Eye (tissue), 1 donor: Measurements from ENCODE around the gene PAPSS1.
"Not testable (repeated sequence)": the region's sequence is repeated elsewhere in the genome, so short reads cannot be mapped to it uniquely, and the experiment has no call there.

Source experiments
- DNase-seq: peaks from one replicate; pipeline ENCODE4 v3.0.0-alpha.2; 2015

Gene PAPSS1

DNA sequence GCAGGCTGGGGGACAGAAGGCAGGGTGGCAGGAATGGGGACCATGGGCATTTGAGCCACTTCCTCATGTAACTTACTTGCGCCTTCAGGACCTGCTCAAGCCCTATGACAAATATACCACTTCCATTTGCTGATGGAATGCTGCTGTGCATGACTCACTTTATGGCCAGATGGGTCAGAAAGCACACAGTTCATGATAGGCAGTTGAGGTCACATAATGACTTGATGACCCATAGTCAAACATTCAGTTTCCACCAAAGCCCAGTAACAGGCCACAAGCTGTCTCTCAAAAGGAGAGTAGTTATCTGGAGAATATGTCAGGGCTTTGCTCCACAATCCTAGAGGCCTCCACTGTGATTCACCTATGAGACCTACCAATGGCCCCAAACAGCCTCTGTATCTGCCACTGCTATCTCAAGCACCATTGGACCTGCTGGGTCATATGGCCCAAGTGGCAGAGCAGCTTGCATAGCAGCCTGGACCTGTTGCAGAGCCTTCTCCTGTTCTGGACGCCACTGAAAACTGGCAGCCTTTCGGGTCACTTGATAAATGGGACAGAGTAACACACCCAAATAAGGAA, 5.3 kb upstream of the PAPSS1 start:
- DNase-seq = no peak

GRCh38 chr4:107723331-107723730, 3.3 kb upstream of the PAPSS1 start:
- not testable (repeated sequence) for DNase-seq

GRCh38 chr4:107721436-107722100, 1.5 kb upstream of the PAPSS1 start:
- peak; percentile 43 for DNase-seq

GRCh38 chr4:107719207-107719921, 670 bp downstream of the PAPSS1 start:
- no peak for DNase-seq

DNA sequence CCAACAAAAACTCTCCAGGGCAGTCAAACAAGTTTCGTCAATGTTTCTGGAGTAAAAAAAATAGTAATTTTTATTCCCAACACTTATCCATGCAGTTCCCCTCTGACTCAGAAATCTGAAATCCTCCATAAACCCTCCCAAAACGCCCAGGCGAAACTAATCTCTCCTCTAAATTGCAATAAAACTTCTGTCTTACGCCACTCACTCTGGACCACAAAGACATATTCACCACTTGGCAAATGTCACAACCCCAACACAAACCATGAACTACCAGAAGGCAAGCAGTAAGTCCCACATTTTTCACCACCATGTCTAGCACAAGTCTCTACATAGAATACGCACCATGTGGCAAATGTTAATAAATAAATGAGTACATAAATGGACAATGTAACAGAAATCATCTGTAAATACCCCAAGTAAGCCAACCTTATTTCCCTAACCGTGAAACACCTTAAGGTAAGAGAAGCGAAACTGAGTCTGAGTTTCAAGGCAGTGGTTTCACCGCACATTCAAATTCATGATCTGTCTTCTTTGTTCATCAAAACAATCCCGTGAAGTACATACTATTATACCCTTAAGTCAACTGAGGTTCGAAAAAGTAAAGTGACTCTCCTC, 1.6 kb downstream of the PAPSS1 start:
- DNase-seq = peak; percentile 22

DNA sequence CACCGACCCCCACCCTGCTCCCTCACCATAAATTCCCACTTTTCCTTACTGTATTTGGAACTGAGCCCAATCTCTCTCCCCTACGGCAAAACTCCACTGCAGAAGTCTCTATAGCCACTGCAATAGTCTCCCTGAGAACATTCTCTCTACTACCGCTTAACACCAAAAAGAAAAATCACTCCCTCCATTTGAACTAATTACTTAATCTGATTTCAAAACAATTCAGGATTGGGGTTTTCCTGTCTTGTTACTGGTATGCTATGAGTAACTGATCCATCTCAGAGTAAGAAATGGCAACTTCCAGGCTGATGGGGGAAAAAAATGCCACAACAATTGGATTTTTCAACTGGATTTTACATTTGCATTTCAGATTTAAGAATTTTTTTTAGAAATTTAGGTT, 5.8 kb downstream of the PAPSS1 start:
- DNase-seq = no peak

DNA sequence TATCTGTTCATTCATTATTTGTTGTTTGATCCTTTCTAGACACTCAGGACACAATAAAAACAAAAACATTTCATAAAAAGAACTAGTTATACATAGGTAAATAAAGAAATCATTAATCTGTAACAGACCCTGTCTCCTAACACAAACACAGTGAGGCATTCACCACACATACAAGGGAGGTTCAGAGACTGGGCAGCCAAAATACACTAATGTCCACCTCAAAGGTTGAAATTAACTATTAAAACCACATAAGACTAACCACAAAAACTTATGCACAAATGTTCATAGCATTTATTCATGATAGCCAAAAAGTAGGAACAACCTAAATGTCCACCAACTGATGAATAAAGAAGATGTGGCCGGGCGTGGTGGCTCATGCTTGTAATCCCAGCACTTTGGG, 7.8 kb downstream of the PAPSS1 start:
- DNase-seq = no peak

GRCh38 chr4:107711831-107712230, 8.2 kb downstream of the PAPSS1 start:
- no peak for DNase-seq

GRCh38 chr4:107710493-107711459, 9.3 kb downstream of the PAPSS1 start:
- DNase-seq = no peak

- no peak for DNase-seq
Observed at GRCh38 chr4:107709916-107710315, 10.1 kb downstream of the PAPSS1 start.

DNA sequence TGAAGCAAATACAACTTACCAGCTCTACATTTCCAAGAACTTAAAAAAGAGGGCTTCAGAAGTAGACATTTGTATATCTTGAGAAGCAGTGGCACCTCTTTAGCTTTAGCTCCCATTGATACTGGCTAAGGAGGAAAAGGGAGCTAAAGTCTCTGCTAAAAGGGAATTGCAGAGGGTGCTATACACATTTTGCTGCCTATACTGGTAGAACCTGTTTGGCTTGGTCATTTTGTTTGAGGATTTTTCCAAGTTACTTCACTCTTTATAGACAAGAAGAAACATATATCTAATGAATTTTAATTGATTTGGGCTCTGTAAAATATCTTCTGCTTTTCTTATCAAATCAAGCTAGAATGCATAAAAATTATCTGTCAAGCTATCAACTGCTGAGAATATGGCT, 11.8 kb downstream of the PAPSS1 start:
- no peak for DNase-seq

DNA sequence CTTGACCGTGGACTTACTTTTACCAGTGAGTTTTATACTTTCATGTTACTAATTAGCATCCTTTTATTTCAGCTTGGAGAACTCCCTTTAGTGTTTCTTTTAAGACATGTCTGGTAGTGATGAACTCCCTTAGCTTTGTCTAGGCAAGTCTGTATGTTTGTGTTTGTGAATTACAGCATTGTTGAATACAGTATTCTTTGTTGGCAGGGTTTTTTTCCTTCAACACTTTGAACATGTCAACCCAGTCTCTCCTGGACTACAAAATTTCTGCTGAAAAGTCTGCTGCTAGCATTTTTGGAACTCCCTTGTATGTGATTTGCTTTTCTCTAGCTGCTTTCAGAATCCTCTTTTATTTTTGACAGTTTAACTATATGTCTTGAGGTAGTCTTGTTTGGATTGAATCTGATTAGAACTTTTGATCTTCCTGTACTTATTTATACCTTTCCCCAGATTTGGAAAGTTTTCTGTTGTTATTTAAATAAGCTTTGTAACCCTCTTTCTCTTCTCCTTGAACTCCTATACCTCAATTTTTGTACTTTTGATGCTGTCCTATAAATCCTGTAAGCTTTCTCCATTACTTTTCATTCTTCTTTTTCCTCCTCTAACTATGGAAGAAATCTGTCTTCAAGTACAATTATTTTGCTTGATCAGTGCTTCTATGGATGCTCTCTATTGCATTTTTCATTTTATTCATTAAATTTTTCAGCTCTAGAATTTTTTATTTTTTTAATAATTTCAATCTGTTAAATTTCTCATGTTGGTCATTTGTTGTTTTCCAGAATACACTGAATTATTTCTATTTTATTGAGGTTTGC, 14.1 kb downstream of the PAPSS1 start:
- peak; percentile 21 for DNase-seq

- no peak for DNase-seq
Observed at GRCh38 chr4:107701565-107701964, 18.5 kb downstream of the PAPSS1 start.

- no peak for DNase-seq
Observed at GRCh38 chr4:107699466-107700206, 20.4 kb downstream of the PAPSS1 start.

- DNase-seq = not testable (repeated sequence)
Observed at GRCh38 chr4:107696187-107696586, 23.8 kb downstream of the PAPSS1 start.

GRCh38 chr4:107693132-107693531, 26.9 kb downstream of the PAPSS1 start:
- peak; percentile 12 for DNase-seq

DNA sequence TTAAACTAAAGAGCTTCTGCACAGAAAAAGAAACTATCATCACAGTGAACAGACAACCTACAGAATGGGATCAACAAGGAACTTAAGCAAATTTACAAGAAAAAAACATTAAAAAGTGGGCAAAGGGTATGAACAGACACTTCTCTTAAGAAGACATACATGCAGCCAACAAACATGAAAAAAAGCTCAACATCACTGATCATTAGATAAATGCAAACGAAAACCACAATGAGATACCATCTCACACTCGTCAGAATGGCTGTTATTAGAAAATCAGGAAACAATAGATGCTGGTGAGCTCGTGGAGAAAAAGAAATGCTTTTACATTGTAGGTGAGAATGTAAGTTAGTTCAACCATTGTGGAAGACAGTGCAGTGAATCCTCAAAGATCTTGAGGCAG, 27.8 kb downstream of the PAPSS1 start:
- no peak for DNase-seq

- no peak for DNase-seq
Observed at GRCh38 chr4:107691378-107691777, 28.7 kb downstream of the PAPSS1 start.

GRCh38 chr4:107689912-107690587, 30.0 kb downstream of the PAPSS1 start:
- DNase-seq = no peak

DNA sequence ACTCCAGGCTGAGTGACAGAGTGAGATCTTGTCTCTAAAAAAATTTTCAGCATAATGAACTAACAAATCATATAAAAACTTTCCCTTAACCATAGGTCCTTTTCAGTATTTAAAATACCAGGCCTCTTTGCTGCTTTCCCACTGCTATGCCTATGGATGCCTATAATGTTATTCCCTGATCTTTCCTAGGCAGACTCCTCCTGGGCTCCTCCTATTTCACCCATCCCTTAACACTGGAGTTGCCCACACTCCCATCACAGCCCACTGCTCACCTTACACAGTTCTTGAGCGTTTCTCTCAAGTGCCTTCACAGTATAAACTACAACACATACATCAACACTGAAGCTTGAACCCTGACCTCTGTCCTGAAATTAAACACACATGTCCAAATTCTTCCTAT, 31.6 kb downstream of the PAPSS1 start:
- DNase-seq = no peak
